GM12878 (cell line): Measurements from ENCODE around the gene SCUBE2. TPM values are rescaled to one million over a fixed set of nuclear protein-coding genes. Genes with fewer than 3 reads are reported as not detected.

Experiments used
- ATAC-seq: fragments of 200-7000 bp; cut with Tn5 transposase; 3 replicates; pipeline ENCODE4 v1.9.1; 2020; ENCODE audit warnings: mild to moderate bottlenecking, moderate library complexity
- BruUV-seq: library from RNA; stranded (reverse); fragments of 400-500 nt; replicated peaks from 2 replicates; lab custom pipeline; 2021; lab: Mats Ljungman, UMichigan
- CTCF ChIA-PET: fragments of 300-600 bp; sonication (Branson Sonifier 250); formaldehyde crosslinking; extraction: SDS; loops from one replicate; lab custom pipeline; 2021; ENCODE audit warnings: inconsistent platforms; lab: Yijun Ruan, JAX
- POLR2A ChIA-PET: fragments of 350-600 bp; formaldehyde crosslinking; extraction: SDS; loops from one replicate; lab custom pipeline; 2021; ENCODE audit warnings: inconsistent platforms; lab: Charles Lee
- RAD21 ChIA-PET: fragments of 300-600 bp; sonication (Branson Sonifier 250); formaldehyde crosslinking; loops from one replicate; lab custom pipeline; 2023; ENCODE audit warnings: antibody characterized with exemption; ENCODE audit not compliant: unreplicated experiment; lab: Charles Lee
- SMC1A ChIA-PET: fragments of 300-600 bp; sonication (Branson Sonifier 250); formaldehyde crosslinking; loops from one replicate; lab custom pipeline; 2023; ENCODE audit not compliant: unreplicated experiment, uncharacterized antibody; lab: Charles Lee
- DNase-seq: peaks from one replicate; pipeline ENCODE4 v3.0.0-alpha.2; 2011; ENCODE audit warnings: low read depth, low spot score
- FAIRE-seq: peaks from 3 replicates; lab custom pipeline; 2011; peaks lifted over from hg19 to GRCh38; lab: Jason Lieb, UNC
- H2AFZ ChIP-seq: 2 replicates; pipeline ENCODE4 v1.6.0; 2011; ENCODE audit warnings: low read depth, low read length, control low read depth; ENCODE audit not compliant: control insufficient read depth
- H3K27ac ChIP-seq: 2 replicates; pipeline ENCODE4 v1.5.1; 2011; ENCODE audit warnings: control low read depth; ENCODE audit not compliant: control insufficient read depth, insufficient read depth
- H3K27me3 ChIP-seq, 2 experiments: replicated peaks in 1 of 2; 2 replicates each; pipeline versions ENCODE4 v1.6.0 to v1.6.1; 2011; ENCODE audit warnings: low read length in 1 of 2; ENCODE audit not compliant: control insufficient read depth in 2 of 2, insufficient read depth in 2 of 2
- H3K36me3 ChIP-seq, 2 experiments: 2 replicates each; pipeline ENCODE4 v1.5.1; 2011; ENCODE audit warnings: low read length in 1 of 2; ENCODE audit not compliant: control insufficient read depth in 2 of 2, insufficient read depth in 2 of 2
- H3K4me1 ChIP-seq: 2 replicates; pipeline ENCODE4 v1.6.1; 2011; ENCODE audit warnings: mild to moderate bottlenecking, low read length, moderate library complexity, mixed read lengths; ENCODE audit not compliant: control insufficient read depth, insufficient read depth
- H3K4me2 ChIP-seq: 2 replicates; pipeline ENCODE4 v1.6.0; 2011; ENCODE audit warnings: control low read depth; ENCODE audit not compliant: control insufficient read depth, insufficient read depth
- H3K4me3 ChIP-seq: fragments of 200-600 bp; sonication (generic); 2 replicates; pipeline ENCODE4 v1.5.1; 2016
- H3K79me2 ChIP-seq: 2 replicates; pipeline ENCODE4 v1.6.0; 2011; ENCODE audit warnings: low read length; ENCODE audit not compliant: control insufficient read depth, insufficient read depth
- H3K9ac ChIP-seq: 2 replicates; pipeline ENCODE4 v1.8.0; 2011; ENCODE audit warnings: low read length, control low read depth, mixed read lengths; ENCODE audit not compliant: control insufficient read depth, insufficient read depth
- H3K9me3 ChIP-seq: replicated peaks from 3 replicates; pipeline ENCODE4 v1.5.1; 2011; ENCODE audit warnings: mild to moderate bottlenecking, low read length; ENCODE audit not compliant: control insufficient read depth, insufficient read depth
- H4K20me1 ChIP-seq: 2 replicates; pipeline ENCODE4 v1.6.0; 2011; ENCODE audit not compliant: control insufficient read depth, insufficient read depth
- MEF2A ChIP-seq: IDR thresholded peaks from 2 replicates; pipeline ENCODE4 v1.6.1; 2011; ENCODE audit warnings: low read depth, mild to moderate bottlenecking, low read length, moderate library complexity; ENCODE audit not compliant: insufficient read depth
- MEF2B ChIP-seq: fragments of 450-650 bp; IDR thresholded peaks from 2 replicates; pipeline ENCODE4 v1.6.1; 2018; ENCODE audit warnings: mild to moderate bottlenecking, moderate library complexity; ENCODE audit not compliant: partially characterized antibody, poor library complexity, severe bottlenecking
- NBN ChIP-seq: fragments of 450-650 bp; IDR thresholded peaks from 2 replicates; pipeline ENCODE4 v1.6.1; 2016
- TCF7 ChIP-seq: IDR thresholded peaks from 2 replicates; pipeline ENCODE4 v1.6.1; 2014; ENCODE audit warnings: antibody characterized with exemption, borderline replicate concordance
- ZZZ3 ChIP-seq: IDR thresholded peaks from 2 replicates; pipeline ENCODE4 v1.6.1; 2011; ENCODE audit warnings: low read depth; ENCODE audit not compliant: control insufficient read depth, insufficient read length
- WGBS: methylation state at CpG from one replicate; pipeline ENCODE4 v1.1.6; 2016; ENCODE audit warnings: low lambda C conversion rate; ENCODE audit not compliant: insufficient replicate concordance, insufficient coverage; ENCODE audit errors: missing lambda C conversion rate; 5-methylcytosine and 5-hydroxymethylcytosine counted together
- in situ Hi-C: fragments of 300-500 bp; cut with MboI; formaldehyde crosslinking; loops from 9 replicates; pipeline ENCODE4 v1.14.3; 2018; ENCODE audit warnings: mixed read lengths
- intact Hi-C: fragments of 100-400 bp; cut with micrococcal nuclease; formaldehyde crosslinking; loops from one replicate; pipeline ENCODE4 v1.14.2; 2022; ENCODE audit not compliant: unreplicated experiment
- polyA plus RNA-seq, 11 experiments: library from polyadenylated mRNA; depleted of rRNA in 4 of 11; unstranded in 6 of 11; stranded (reverse) in 5 of 11; fragments of >200 nt; fragmentation: Nextera tagmentation in 4 of 11; fragmentation: Illumina TruSeq in 1 of 11; extraction: Ambion mirVana in 4 of 11; extraction: Trizol in 1 of 11; gene quantifications; 1 replicate in 1 of 11; 2 replicates in 10 of 11; pipeline versions ENCODE4 v1.2.1 to v1.2.3, GENCODE V29; 2011 to 2016; ENCODE audit warnings: inconsistent platforms in 2 of 11, missing spikeins in 2 of 11, low read depth in 1 of 11
- total RNA-seq, 4 experiments: library from RNA; depleted of rRNA in 3 of 4; stranded (reverse); fragments of >200 nt in 3 of 4; fragmentation: Illumina TruSeq in 1 of 4; extraction: Trizol in 1 of 4; gene quantifications; 2 replicates each; pipeline versions ENCODE4 v1.2.1 to v1.2.3, GENCODE V29; 2013 to 2021

The SCUBE2 gene
- total and polyA plus RNA-seq, 10 of the 15 experiments (the other 5 are each of a cell fraction or from before 2014, with no cell fraction given): 0.12 to 0.56 (median 0.31) TPM; not detected in 2

GRCh38 chr11:9132203-9132878, 40.9 kb upstream of the SCUBE2 start:
- H3K9ac ChIP-seq: no peak overlapping the region
- H3K4me3 ChIP-seq: no peak overlapping the region
- H3K4me2 ChIP-seq: no peak overlapping the region
- TF ChIP-seq TCF7: no peak
- TF ChIP-seq MEF2B: peak; percentile 67
- no peak for TF ChIP-seq NBN
- peak; percentile 17; the same call in 1 of the 2 replicates for TF ChIP-seq MEF2A
- no peak for TF ChIP-seq ZZZ3
- TF ChIP-seq, all 136 proteins: peak for 2
- peak; percentile 75 for ATAC-seq
- POLR2A ChIA-PET: no interaction called here
- peak; percentile 41 for FAIRE-seq
- Histone ChIP-seq H3K27me3 (no peaks in the 10 kb centered on the region), H3K9me3 (no peaks in the 10 kb centered on the region), H3K4me1 (no peaks in the 10 kb centered on the region), H2AFZ (no peak overlapping the region), H3K79me2 (no peaks in the 10 kb centered on the region), H4K20me1 (no peaks in the 10 kb centered on the region), H3K27ac (no peak overlapping the region), H3K36me3 (no peaks in the 10 kb centered on the region; a peak in 1 of 4 replicates)
- 40% methylated on average over 5 of the region's 5 CpGs for WGBS
- SMC1A ChIA-PET: interaction anchor here (0.7 to 1.4 kb wide), 3 partner anchors 17 to 173 kb away, joined by 3 to 6 read pairs (median 3); no protein-coding TSS in a partner anchor
- no TSS peak for BruUV-seq
- in situ Hi-C loops: no loop called here
- DNase-seq: no peak
- CTCF ChIA-PET: interaction anchor here (0.9 to 15.8 kb wide), 7 partner anchors 8 to 172 kb away, joined by 3 to 323 read pairs (median 6); no protein-coding TSS in a partner anchor
- intact Hi-C loops: loop anchor here (5.0 kb wide), 1 partner anchor 35 kb away; no protein-coding TSS in a partner anchor
- RAD21 ChIA-PET: interaction anchor here (0.6 to 1.9 kb wide), 5 partner anchors 44 to 169 kb away, joined by 3 to 6 read pairs (median 4); partner anchors contain the start of gene TMEM9B
